K562 (cell line): ENCODE data around the gene SUFU. TPM values are rescaled to one million over a fixed set of nuclear protein-coding genes. Genes with fewer than 3 reads are reported as not detected.

ENCODE experiments used
- ATAC-seq: fragments of 200-7000 bp; cut with Tn5 transposase; 3 replicates; pipeline ENCODE4 v1.9.1; 2020; ENCODE audit warnings: moderate library complexity
- BruUV-seq: library from RNA; stranded (reverse); fragments of 400-500 nt; replicated peaks from 2 replicates; lab custom pipeline; 2021; lab: Mats Ljungman, UMichigan
- CTCF ChIA-PET: fragments of 300-600 bp; formaldehyde crosslinking; extraction: SDS; loops from one replicate; lab custom pipeline; 2021; ENCODE audit warnings: low intra/inter-chr PET ratio; lab: Yijun Ruan, JAX
- POLR2A ChIA-PET: fragments of 300-600, 350-650 bp; sonication (Branson Sonifier 250); formaldehyde crosslinking; extraction: SDS; loops from one replicate; lab custom pipeline; 2021; ENCODE audit warnings: antibody characterized with exemption, inconsistent platforms; lab: Yijun Ruan, JAX
- DNase-seq, 4 experiments: peaks; one replicate each; pipeline versions ENCODE4 v3.0.0 to v3.0.0-alpha.2; 2011 to 2018; ENCODE audit warnings: low spot score in 3 of 4, mixed read lengths in 3 of 4; ENCODE audit errors: extremely low read depth in 1 of 4
- FAIRE-seq: peaks from 2 replicates; lab custom pipeline; 2011; peaks lifted over from hg19 to GRCh38; lab: Jason Lieb, UNC
- H2AFZ ChIP-seq: 2 replicates; pipeline ENCODE4 v1.6.0; 2011; ENCODE audit warnings: low read depth, low read length, control low read depth, inconsistent platforms
- H3K27ac ChIP-seq: fragments of 200-600 bp; 3 replicates; pipeline ENCODE4 v1.8.0; 2011; ENCODE audit warnings: low read depth, mild to moderate bottlenecking, control low read depth, inconsistent platforms, low read length, moderate library complexity, mixed read lengths; ENCODE audit errors: extremely low read depth
- H3K27me3 ChIP-seq, 2 experiments: fragments of 300-600 bp in 1 of 2; 2 replicates in 1 of 2; 3 replicates in 1 of 2; pipeline versions ENCODE4 v1.6.0 to v1.8.0; 2011; ENCODE audit warnings: inconsistent platforms in 2 of 2, low read length in 2 of 2, mild to moderate bottlenecking in 1 of 2, mixed read lengths in 1 of 2, moderate library complexity in 1 of 2; ENCODE audit not compliant: control insufficient read depth in 2 of 2, insufficient read depth in 2 of 2
- H3K36me3 ChIP-seq: fragments of 300-600 bp; 3 replicates; pipeline ENCODE4 v1.8.0; 2011; ENCODE audit warnings: mild to moderate bottlenecking, low read length, inconsistent platforms; ENCODE audit not compliant: control insufficient read depth, insufficient read depth
- H3K4me1 ChIP-seq, 2 experiments: fragments of 200-600 bp in 1 of 2; replicated peaks in 1 of 2; 2 replicates in 1 of 2; 3 replicates in 1 of 2; pipeline versions ENCODE4 v1.5.1 to v1.8.0; 2011; ENCODE audit warnings: inconsistent platforms in 2 of 2, low read length in 2 of 2, mild to moderate bottlenecking in 1 of 2, mixed read lengths in 1 of 2, moderate library complexity in 1 of 2; ENCODE audit not compliant: control insufficient read depth in 2 of 2, insufficient read depth in 2 of 2
- H3K4me2 ChIP-seq: 2 replicates; pipeline ENCODE4 v1.6.1; 2011; ENCODE audit warnings: low read length, control low read depth, inconsistent platforms, mixed read lengths; ENCODE audit not compliant: insufficient read depth
- H3K4me3 ChIP-seq: fragments of 200-600 bp; sonication (generic), shearing (Covaris generic); 2 replicates; pipeline ENCODE4 v1.5.1; 2016; ENCODE audit warnings: control low read depth, inconsistent platforms
- H3K79me2 ChIP-seq: fragments of 200-600 bp; 3 replicates; pipeline ENCODE4 v1.8.0; 2011; ENCODE audit warnings: low read length, inconsistent platforms; ENCODE audit not compliant: control insufficient read depth, insufficient read depth
- H3K9ac ChIP-seq, 2 experiments: 2 replicates each; pipeline versions ENCODE4 v1.6.0 to v1.6.1; 2011; ENCODE audit warnings: low read depth in 2 of 2, low read length in 2 of 2, control low read depth in 1 of 2, inconsistent platforms in 1 of 2, mild to moderate bottlenecking in 1 of 2, mixed read lengths in 1 of 2; ENCODE audit not compliant: insufficient read depth in 1 of 2
- H3K9me1 ChIP-seq: one replicate; pipeline ENCODE4 v1.6.0; 2011; ENCODE audit warnings: inconsistent platforms, mild to moderate bottlenecking, low read length, moderate library complexity; ENCODE audit not compliant: control insufficient read depth, insufficient read depth
- H3K9me3 ChIP-seq: replicated peaks from 2 replicates; pipeline ENCODE4 v1.5.1; 2011; ENCODE audit warnings: low read depth, low read length, inconsistent platforms; ENCODE audit not compliant: control insufficient read depth, insufficient read depth
- H4K20me1 ChIP-seq: replicated peaks from 2 replicates; pipeline ENCODE4 v1.6.1; 2011; ENCODE audit warnings: low read length, inconsistent platforms, mixed read lengths; ENCODE audit not compliant: control insufficient read depth, insufficient read depth
- CAMTA2 ChIP-seq: fragments of 250-450 bp; sonication (Bioruptor Pico); conservative IDR thresholded peaks from 2 replicates; pipeline ENCODE4 v1.5.1; 2022
- MGA ChIP-seq: fragments of 450-650 bp; IDR thresholded peaks from 2 replicates; pipeline ENCODE4 v1.6.1; 2016; ENCODE audit warnings: mild to moderate bottlenecking, moderate library complexity
- NFRKB ChIP-seq: fragments of 450-650 bp; IDR thresholded peaks from 2 replicates; pipeline ENCODE4 v1.6.1; 2016; ENCODE audit warnings: low read depth
- NFYB ChIP-seq: IDR thresholded peaks from 2 replicates; pipeline ENCODE4 v1.6.1; 2011; ENCODE audit warnings: mild to moderate bottlenecking, moderate library complexity; ENCODE audit not compliant: insufficient read length; ENCODE audit errors: extremely low read depth
- NKRF ChIP-seq: fragments of 450-650 bp; IDR thresholded peaks from 2 replicates; pipeline ENCODE4 v1.6.1; 2016; ENCODE audit warnings: borderline replicate concordance
- RBM25 ChIP-seq: fragments of 200-400 bp; formaldehyde crosslinking; IDR thresholded peaks from 2 replicates; pipeline ENCODE4 v1.6.1; 2018; ENCODE audit warnings: low read length, low read depth, moderate library complexity; ENCODE audit not compliant: severe bottlenecking
- TFE3 ChIP-seq: fragments of 450-650 bp; formaldehyde crosslinking; IDR thresholded peaks from 2 replicates; pipeline ENCODE4 v1.4.0; 2020; ENCODE audit warnings: mild to moderate bottlenecking, mixed read lengths
- WGBS: fragments of 100-300 bp; shearing (Covaris generic); methylation state at CpG from one replicate; pipeline ENCODE4 v1.1.6; 2016; ENCODE audit warnings: low coverage, mixed read lengths; ENCODE audit not compliant: insufficient coverage; ENCODE audit errors: missing lambda C conversion rate; 5-methylcytosine and 5-hydroxymethylcytosine counted together
- in situ Hi-C: fragments of 300-500 bp; cut with MboI; formaldehyde crosslinking; loops from 4 replicates; pipeline ENCODE4 v1.15.0; 2018; ENCODE audit warnings: inconsistent platforms, mixed read lengths
- intact Hi-C: fragments of 100-400 bp; cut with micrococcal nuclease; formaldehyde crosslinking; loops from 2 replicates; pipeline ENCODE4 v1.14.2; 2022
- polyA plus RNA-seq, 8 experiments: library from polyadenylated mRNA; depleted of rRNA in 4 of 8; stranded (reverse) in 5 of 8; unstranded in 3 of 8; fragments of >200 nt; fragmentation: Nextera tagmentation in 2 of 8; fragmentation: Illumina TruSeq in 1 of 8; extraction: Ambion mirVana in 2 of 8; extraction: Trizol in 1 of 8; gene quantifications; 2 replicates each; pipeline versions ENCODE4 v1.2.1 to v1.2.3, GENCODE V29; 2011 to 2014; ENCODE audit warnings: inconsistent platforms in 1 of 8, missing spikeins in 1 of 8
- total RNA-seq, 7 experiments: library from RNA; depleted of rRNA in 6 of 7; stranded (reverse); fragments of >200 nt in 6 of 7; fragmentation: Illumina TruSeq in 2 of 7; extraction: Trizol in 2 of 7; gene quantifications; 2 replicates each; pipeline versions ENCODE4 v1.2.1 to v1.2.3, GENCODE V29; 2011 to 2021; ENCODE audit warnings: low replicate concordance in 1 of 7

SUFU gene
- total and polyA plus RNA-seq, 9 of the 15 experiments (the other 6 are each of a cell fraction or from before 2014, with no cell fraction given), result 0.59 to 6.3 (median 0.82) TPM

DNA sequence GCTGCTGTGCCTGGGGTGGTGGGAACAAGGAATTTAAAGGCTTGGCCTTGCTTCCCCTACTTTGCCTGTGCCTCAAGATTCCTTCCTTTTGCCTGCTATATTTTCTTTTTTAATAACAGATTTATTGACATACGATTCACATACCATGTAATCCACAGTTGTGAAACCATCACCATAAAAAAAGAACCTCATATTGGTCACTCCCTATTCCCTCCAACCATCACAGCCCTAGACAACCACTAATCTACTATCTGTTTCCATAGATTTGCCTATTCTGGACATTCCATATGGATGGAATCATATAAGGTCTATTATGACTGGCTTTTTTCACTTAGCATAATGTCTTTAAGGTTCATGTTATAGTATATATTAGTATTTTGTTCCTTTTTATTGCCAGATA is 81.3 kb downstream of the SUFU start:
- Histone ChIP-seq H3K4me3 (no peak overlapping the region), H3K9ac (no peak overlapping the region), H3K4me1 (peaks cover 0 to 3% of the 10 kb centered on the region in 2 experiments; a peak in 2 of 5 replicates), H4K20me1 (no peaks in the 10 kb centered on the region), H3K27ac (no peak overlapping the region), H3K36me3 (no peaks in the 10 kb centered on the region), H2AFZ (no peak overlapping the region), H3K9me3 (no peaks in the 10 kb centered on the region), H3K9me1 (no peaks in the 10 kb centered on the region), H3K4me2 (no peak overlapping the region), H3K27me3 (no peaks in the 10 kb centered on the region), H3K79me2 (peaks cover 3% of the 10 kb centered on the region; the same call in 1 of the 3 replicates)
- 42% methylated on average over 1 of the region's 1 CpG for WGBS
- CTCF ChIA-PET, result interaction anchor here (1.3 to 2.1 kb wide), 2 partner anchors 81 to 355 kb away, joined by 6 to 8 read pairs; partner anchors contain the start of gene SUFU
- DNase-seq (no peak), ATAC-seq (no peak), FAIRE-seq (no peak)
- intact Hi-C loops, result no loop called here
- in situ Hi-C loops, result loop anchor here (5.0 to 25.0 kb wide), 3 partner anchors 83 to 348 kb away; partner anchors contain the start of genes ACTR1A, ELOVL3, GBF1 and NFKB2
- POLR2A ChIA-PET, result interaction anchor here (1.2 kb wide), 1 partner anchor 149 kb away, joined by 3 read pairs; no protein-coding TSS in a partner anchor
- no TSS peak for BruUV-seq
- TF ChIP-seq TFE3 (CRISPR knock-in tag), result no peak
- TF ChIP-seq NFYB, result no peak
- no peak for TF ChIP-seq RBM25
- TF ChIP-seq MGA, result no peak
- TF ChIP-seq CAMTA2 (CRISPR knock-in tag), result no peak
- no peak for TF ChIP-seq NFRKB
- no peak for TF ChIP-seq NKRF
